Measurements from ENCODE around the gene BANK1. TPM values are rescaled to one million over a fixed set of nuclear protein-coding genes. Genes with fewer than 3 reads are reported as not detected.

The BANK1 gene
- total RNA-seq, 1 donor from 2014 or later = 336 TPM

GRCh38 chr4:101992446-101992845, 201.9 kb downstream of the BANK1 start:
- TF ChIP-seq CTCF (IDR thresholded peaks at IDR 0.05) = no peak
- Mint-ChIP-seq H3K27ac (peak overlapping the region; percentile 86), H3K36me3 (ENCODE audit: low read depth) (peaks cover 83% of the 10 kb centered on the region), H3K4me3 (peak overlapping the region; percentile 52), H3K9me3 (peaks cover 4% of the 10 kb centered on the region), H3K27me3 (no peaks in the 10 kb centered on the region), H3K4me1 (peaks cover 94% of the 10 kb centered on the region)
- DNase-seq (no peak), ATAC-seq (ENCODE audit: low read depth) (no peak)
- intact Hi-C loops (cut with micrococcal nuclease) = loop anchor here (2.0 kb wide), 1 partner anchor 14 kb away; no protein-coding TSS in a partner anchor
- ChIA-PET CTCF (no interaction called here), POLR2A (no interaction called here)

GRCh38 chr4:101993002-101993841, 202.7 kb downstream of the BANK1 start:
- ATAC-seq (ENCODE audit: low read depth) = peak; percentile 49
- H3K27ac Mint-ChIP-seq = peak overlapping the region; percentile 86
- TF ChIP-seq CTCF (IDR thresholded peaks at IDR 0.05) = no peak
- no peaks in the 10 kb centered on the region for H3K27me3 Mint-ChIP-seq
- peaks cover 4% of the 10 kb centered on the region for H3K9me3 Mint-ChIP-seq
- no peak for DNase-seq
- H3K36me3 Mint-ChIP-seq (ENCODE audit: low read depth) = peaks cover 82% of the 10 kb centered on the region
- CTCF ChIA-PET = no interaction called here
- POLR2A ChIA-PET = interaction anchor here (1.2 kb wide), 1 partner anchor 19 kb away, joined by 3 read pairs; no protein-coding TSS in a partner anchor
- intact Hi-C loops (cut with micrococcal nuclease) = loop anchor here (2.0 kb wide), 1 partner anchor 14 kb away; no protein-coding TSS in a partner anchor
- peak overlapping the region; percentile 52 for H3K4me3 Mint-ChIP-seq
- peaks cover 94% of the 10 kb centered on the region for H3K4me1 Mint-ChIP-seq

GRCh38 chr4:101993842-101994775, 203.6 kb downstream of the BANK1 start:
- DNase-seq (no peak), ATAC-seq (ENCODE audit: low read depth) (peak; percentile 41)
- H3K27ac Mint-ChIP-seq = peak overlapping the region; percentile 86
- TF ChIP-seq CTCF (IDR thresholded peaks at IDR 0.05) = no peak
- peaks cover 96% of the 10 kb centered on the region for H3K4me1 Mint-ChIP-seq
- peaks cover 83% of the 10 kb centered on the region for H3K36me3 Mint-ChIP-seq (ENCODE audit: low read depth)
- no peaks in the 10 kb centered on the region for H3K27me3 Mint-ChIP-seq
- intact Hi-C loops (cut with micrococcal nuclease) = loop anchor here (2.0 kb wide), 1 partner anchor 13 kb away; no protein-coding TSS in a partner anchor
- ChIA-PET POLR2A (interaction anchor here (0.6 to 1.2 kb wide), 3 partner anchors 16 to 279 kb away, joined by 3 to 5 read pairs (median 4); no protein-coding TSS in a partner anchor), CTCF (no interaction called here)
- H3K4me3 Mint-ChIP-seq = no peak overlapping the region
- H3K9me3 Mint-ChIP-seq = peaks cover 4% of the 10 kb centered on the region

GRCh38 chr4:102007959-102008425, 217.5 kb downstream of the BANK1 start:
- POLR2A ChIA-PET = interaction anchor here (0.9 to 1.9 kb wide), 3 partner anchors 20 to 217 kb away, joined by 3 to 7 read pairs (median 3); no protein-coding TSS in a partner anchor
- CTCF ChIA-PET = no interaction called here
- ATAC-seq (ENCODE audit: low read depth) (peak; percentile 92), DNase-seq (no peak)
- TF ChIP-seq CTCF (IDR thresholded peaks at IDR 0.05) = no peak
- Mint-ChIP-seq H3K27ac (peak overlapping the region; percentile 57), H3K27me3 (no peaks in the 10 kb centered on the region), H3K9me3 (no peaks in the 10 kb centered on the region), H3K4me3 (peak overlapping the region; percentile 38), H3K4me1 (peaks cover 59% of the 10 kb centered on the region), H3K36me3 (ENCODE audit: low read depth) (peaks cover 69% of the 10 kb centered on the region)
- intact Hi-C loops (cut with micrococcal nuclease) = loop anchor here (1.0 to 10.0 kb wide), 6 partner anchors 12 to 841 kb away; partner anchors contain the start of genes BANK1 and PPP3CA

All from activated B cell treated with CpG ODN at 0.5 μM for 24 hours (primary cell).